ENCODE data around the gene LIMS2. TPM values are rescaled to one million over a fixed set of nuclear protein-coding genes. Genes with fewer than 3 reads are reported as not detected.

The LIMS2 gene
- total RNA-seq, 3 donors from 2014 or later, result 9.5 to 27.9 (median 19.4) TPM

- Histone ChIP-seq H3K36me3 (no peaks in the 10 kb centered on the region), H3K27me3 (no peaks in the 10 kb centered on the region), H3K9me3 (peaks cover 14 to 21% of the 10 kb centered on the region in 2 donors), H3K4me1 (no peaks in the 10 kb centered on the region), H3K4me3 (no peak overlapping the region), H3K27ac (no peak overlapping the region)
- TF ChIP-seq CTCF (IDR thresholded peaks at IDR 0.05) (no peak), POLR2A (IDR thresholded peaks at IDR 0.05) (no peak), POLR2AphosphoS5 (IDR thresholded peaks at IDR 0.05) (no peak)
- peak in 1 of 2 donors; percentile 5 for DNase-seq (ENCODE audit: low spot score in 2 of 2)
- intact Hi-C loops (cut with DNase I; ENCODE audit: low total_unique reads), result no loop called here
Measured at GRCh38 chr2:127614731-127615130, 60.6 kb downstream of the LIMS2 start.

- DNase-seq (ENCODE audit: low spot score in 2 of 2), result peak in 1 of 2 donors; percentile 3
- intact Hi-C loops (cut with DNase I; ENCODE audit: low total_unique reads), result no loop called here
- no peak overlapping the region for H3K27ac ChIP-seq
- H3K9me3 ChIP-seq, result peaks cover 14 to 21% of the 10 kb centered on the region in 2 donors
- H3K36me3 ChIP-seq, result no peaks in the 10 kb centered on the region
- TF ChIP-seq CTCF (IDR thresholded peaks at IDR 0.05), result no peak
- TF ChIP-seq POLR2AphosphoS5 (IDR thresholded peaks at IDR 0.05), result no peak
- TF ChIP-seq POLR2A (IDR thresholded peaks at IDR 0.05), result no peak
- no peak overlapping the region for H3K4me3 ChIP-seq
- no peaks in the 10 kb centered on the region for H3K27me3 ChIP-seq
- no peaks in the 10 kb centered on the region for H3K4me1 ChIP-seq
Measured at GRCh38 chr2:127614246-127614645, 61.1 kb downstream of the LIMS2 start.

- no peaks in the 10 kb centered on the region for H3K36me3 ChIP-seq
- H3K27ac ChIP-seq, result no peak overlapping the region
- TF ChIP-seq POLR2AphosphoS5 (IDR thresholded peaks at IDR 0.05) (no peak), CTCF (IDR thresholded peaks at IDR 0.05) (no peak)
- H3K9me3 ChIP-seq, result peaks cover 14 to 21% of the 10 kb centered on the region in 2 donors
- no peaks in the 10 kb centered on the region for H3K4me1 ChIP-seq
- H3K27me3 ChIP-seq, result no peaks in the 10 kb centered on the region
- no peak overlapping the region for H3K4me3 ChIP-seq
- intact Hi-C loops (cut with DNase I; ENCODE audit: low total_unique reads), result no loop called here
- peak in 1 of 2 donors; percentile 42 for DNase-seq (ENCODE audit: low spot score in 2 of 2)
Measured at GRCh38 chr2:127612111-127612822, 63.1 kb downstream of the LIMS2 start.

- H3K27me3 ChIP-seq, result no peaks in the 10 kb centered on the region
- no peak overlapping the region for H3K4me3 ChIP-seq
- H3K9me3 ChIP-seq, result peaks cover 14 to 21% of the 10 kb centered on the region in 2 donors
- H3K27ac ChIP-seq, result no peak overlapping the region
- intact Hi-C loops (cut with DNase I; ENCODE audit: low total_unique reads), result no loop called here
- peak in 1 of 2 donors; percentile 38 for DNase-seq (ENCODE audit: low spot score in 2 of 2)
- TF ChIP-seq CTCF (IDR thresholded peaks at IDR 0.05) (no peak), POLR2A (IDR thresholded peaks at IDR 0.05) (no peak)
- no peaks in the 10 kb centered on the region for H3K36me3 ChIP-seq
- no peaks in the 10 kb centered on the region for H3K4me1 ChIP-seq
Measured at GRCh38 chr2:127611076-127611925, 64.0 kb downstream of the LIMS2 start.

- peak in 1 of 2 donors; percentile 12 for DNase-seq (ENCODE audit: low spot score in 2 of 2)
- Histone ChIP-seq H3K4me3 (no peak overlapping the region), H3K27ac (no peak overlapping the region), H3K36me3 (no peaks in the 10 kb centered on the region), H3K4me1 (no peaks in the 10 kb centered on the region), H3K9me3 (peaks cover 14 to 21% of the 10 kb centered on the region in 2 donors), H3K27me3 (no peaks in the 10 kb centered on the region)
- TF ChIP-seq CTCF (IDR thresholded peaks at IDR 0.05), result no peak
- TF ChIP-seq POLR2AphosphoS5 (IDR thresholded peaks at IDR 0.05), result no peak
- intact Hi-C loops (cut with DNase I; ENCODE audit: low total_unique reads), result no loop called here
Measured at GRCh38 chr2:127610561-127610960, 64.8 kb downstream of the LIMS2 start.

Measured in breast epithelium (tissue), 4 donors.